ENCODE data around the gene DNAH17. TPM values are rescaled to one million over a fixed set of nuclear protein-coding genes. Genes with fewer than 3 reads are reported as not detected.

Gene DNAH17
- total and polyA plus RNA-seq, 2 of the 13 experiments (the other 11 are each of a cell fraction or from before 2014, with no cell fraction given): 0.86 to 1.6 TPM

GRCh38 chr17:78399693-78400144 is 177.5 kb downstream of the DNAH17 start (continued):
- TF ChIP-seq HOMEZ (CRISPR knock-in tag; IDR thresholded peaks at IDR 0.05; ENCODE audit: low read depth) (peak; percentile 85), ZNF576 (CRISPR knock-in tag; IDR thresholded peaks at IDR 0.05) (0 out of 2 replicates have a peak, but pooled peaks have one; percentile 55), SIN3A (IDR thresholded peaks at IDR 0.05; ENCODE audit: borderline replicate concordance, low read depth, low read length) (peak; percentile 68; the same call in 1 of the 2 replicates), DBP (CRISPR knock-in tag; IDR thresholded peaks at IDR 0.05; ENCODE audit: not compliant biosample characterization) (no peak), RNF219 (CRISPR knock-in tag; IDR thresholded peaks at IDR 0.05) (no peak), ATF5 (CRISPR knock-in tag; IDR thresholded peaks at IDR 0.05; ENCODE audit: low read depth) (no peak), ZNF431 (CRISPR knock-in tag; IDR thresholded peaks at IDR 0.05; ENCODE audit: borderline replicate concordance, low read depth) (no peak; the same call in 1 of the 2 replicates), ELF1 (CRISPR knock-in tag; IDR thresholded peaks at IDR 0.05) (peak; percentile 38; the same call in 1 of the 2 replicates), SYNCRIP (IDR thresholded peaks at IDR 0.05; ENCODE audit: insufficient read depth, low read depth, low read length) (no peak), NR2C2 (CRISPR knock-in tag; IDR thresholded peaks at IDR 0.05; ENCODE audit: borderline replicate concordance) (no peak)

Measured in HepG2 (cell line).